H1 (cell line): Measurements from ENCODE around the gene PIBF1. TPM values are rescaled to one million over a fixed set of nuclear protein-coding genes. Genes with fewer than 3 reads are reported as not detected.

Source experiments
- CTCF ChIA-PET: fragments of 300-600 bp; sonication (Branson Sonifier 250); formaldehyde crosslinking; loops from one replicate; lab custom pipeline; 2021; ENCODE audit not compliant: partially characterized antibody; lab: Charles Lee
- POLR2A ChIA-PET: fragments of 300-600 bp; sonication (Branson Sonifier 250); formaldehyde crosslinking; loops from one replicate; lab custom pipeline; 2021; ENCODE audit warnings: inconsistent platforms; ENCODE audit not compliant: partially characterized antibody; lab: Charles Lee
- DNase-seq, 2 experiments: peaks; one replicate each; pipeline versions ENCODE4 v3.0.0 to v3.0.0-alpha.2; 2010 to 2022; ENCODE audit warnings: low spot score in 2 of 2, low read depth in 1 of 2, mixed read lengths in 1 of 2
- FAIRE-seq: peaks from 2 replicates; lab custom pipeline; 2011; peaks lifted over from hg19 to GRCh38; lab: Jason Lieb, UNC
- H2AFZ ChIP-seq: 2 replicates; pipeline ENCODE4 v1.8.1; 2012; ENCODE audit warnings: low read length, inconsistent platforms
- H2AK5ac ChIP-seq: 2 replicates; pipeline ENCODE4 v1.6.1; 2013; ENCODE audit warnings: low read depth, low read length
- H2BK120ac ChIP-seq: replicated peaks from 2 replicates; pipeline ENCODE3; 2013; ENCODE audit warnings: low read depth, low read length, inconsistent platforms
- H2BK12ac ChIP-seq: 2 replicates; pipeline ENCODE4 v1.6.1; 2013; ENCODE audit warnings: low read depth, low read length
- H2BK15ac ChIP-seq: 2 replicates; pipeline ENCODE4 v1.6.1; 2013; ENCODE audit warnings: low read length
- H2BK20ac ChIP-seq: 2 replicates; pipeline ENCODE4 v1.6.1; 2013; ENCODE audit warnings: low read length
- H2BK5ac ChIP-seq: 2 replicates; pipeline ENCODE4 v1.6.1; 2013; ENCODE audit warnings: low read depth, low read length
- H3K14ac ChIP-seq: 2 replicates; pipeline ENCODE4 v1.6.1; 2013; ENCODE audit warnings: inconsistent platforms; ENCODE audit not compliant: insufficient read length
- H3K18ac ChIP-seq: 2 replicates; pipeline ENCODE4 v1.6.1; 2013; ENCODE audit warnings: low read length; ENCODE audit errors: extremely low read depth
- H3K23ac ChIP-seq: 2 replicates; pipeline ENCODE4 v1.6.1; 2013; ENCODE audit warnings: inconsistent platforms; ENCODE audit not compliant: insufficient read length
- H3K23me2 ChIP-seq: 2 replicates; pipeline ENCODE4 v1.6.1; 2013; ENCODE audit warnings: low read depth, low read length
- H3K27ac ChIP-seq: 2 replicates; pipeline ENCODE4 v1.6.1; 2011; ENCODE audit warnings: low read depth, low read length, inconsistent platforms
- H3K27me3 ChIP-seq, 4 experiments: replicated peaks in 1 of 4; 1 replicate in 1 of 4; 2 replicates in 3 of 4; pipeline versions ENCODE4 v1.6.1 to v1.8.1; 2011 to 2013; ENCODE audit warnings: low read length in 3 of 4, mild to moderate bottlenecking in 3 of 4, inconsistent platforms in 2 of 4, mixed read lengths in 2 of 4, moderate library complexity in 1 of 4; ENCODE audit not compliant: control insufficient read depth in 3 of 4, insufficient read depth in 3 of 4; ENCODE audit errors: extremely low read depth in 1 of 4
- H3K36me3 ChIP-seq, 4 experiments: 2 replicates each; pipeline versions ENCODE4 v1.6.1 to v1.8.1; 2011 to 2013; ENCODE audit warnings: mild to moderate bottlenecking in 4 of 4, low read length in 3 of 4, moderate library complexity in 2 of 4, control low read depth in 1 of 4, inconsistent platforms in 1 of 4; ENCODE audit not compliant: insufficient read depth in 4 of 4, control insufficient read depth in 2 of 4
- H3K4ac ChIP-seq: replicated peaks from 2 replicates; pipeline ENCODE3; 2013; ENCODE audit warnings: low read length, low read depth, mixed read lengths, inconsistent platforms; ENCODE audit not compliant: insufficient read length
- H3K4me1 ChIP-seq, 4 experiments: replicated peaks in 1 of 4; 1 replicate in 1 of 4; 2 replicates in 3 of 4; pipeline versions ENCODE4 v1.6.1 to v1.8.1; 2011 to 2013; ENCODE audit warnings: low read length in 3 of 4, inconsistent platforms in 2 of 4, mixed read lengths in 1 of 4; ENCODE audit not compliant: insufficient read depth in 4 of 4, control insufficient read depth in 3 of 4
- H3K4me2 ChIP-seq, 2 experiments: 2 replicates each; pipeline versions ENCODE4 v1.6.1 to v1.8.1; 2011 to 2013; ENCODE audit warnings: low read depth in 2 of 2, low read length in 2 of 2, control low read depth in 1 of 2, inconsistent platforms in 1 of 2, mild to moderate bottlenecking in 1 of 2; ENCODE audit not compliant: insufficient read depth in 1 of 2
- H3K4me3 ChIP-seq, 4 experiments: fragments of 200-600, 300-600 bp in 1 of 4; sonication (generic), shearing (Covaris generic), sonication (Bioruptor Twin) in 1 of 4; 2 replicates each; pipeline versions ENCODE4 v1.5.1 to v1.8.1; 2011 to 2016; ENCODE audit warnings: low read length in 4 of 4, low read depth in 3 of 4, control low read depth in 2 of 4, inconsistent platforms in 2 of 4, mild to moderate bottlenecking in 2 of 4, mixed read lengths in 1 of 4, moderate library complexity in 1 of 4; ENCODE audit not compliant: insufficient read depth in 2 of 4; ENCODE audit errors: extremely low read depth in 1 of 4
- H3K56ac ChIP-seq: replicated peaks from 2 replicates; pipeline ENCODE3; 2013; ENCODE audit warnings: low read depth, mild to moderate bottlenecking, mixed read lengths, low read length, inconsistent platforms; ENCODE audit not compliant: insufficient read length
- H3K79me1 ChIP-seq: 2 replicates; pipeline ENCODE4 v1.6.1; 2013; ENCODE audit warnings: low read depth, low read length, control low read depth
- H3K79me2 ChIP-seq, 2 experiments: 2 replicates each; pipeline versions ENCODE4 v1.6.1 to v1.8.1; 2012 to 2013; ENCODE audit warnings: low read length in 2 of 2, mild to moderate bottlenecking in 2 of 2, inconsistent platforms in 1 of 2; ENCODE audit not compliant: insufficient read depth in 2 of 2, control insufficient read depth in 1 of 2
- H3K9ac ChIP-seq, 4 experiments: replicated peaks in 1 of 4; 1 replicate in 1 of 4; 2 replicates in 3 of 4; pipeline versions ENCODE4 v1.6.1 to v1.8.1; 2011 to 2013; ENCODE audit warnings: low read depth in 3 of 4, low read length in 3 of 4, control low read depth in 2 of 4, mild to moderate bottlenecking in 2 of 4, moderate library complexity in 2 of 4, inconsistent platforms in 1 of 4; ENCODE audit errors: extremely low read depth in 1 of 4
- H3K9me3 ChIP-seq, 2 experiments: 2 replicates each; pipeline versions ENCODE4 v1.6.1 to v1.8.1; 2012 to 2013; ENCODE audit warnings: mild to moderate bottlenecking in 2 of 2, moderate library complexity in 2 of 2, control low read depth in 1 of 2, inconsistent platforms in 1 of 2, low read depth in 1 of 2, low read length in 1 of 2, mixed read lengths in 1 of 2; ENCODE audit not compliant: insufficient read depth in 2 of 2
- H4K20me1 ChIP-seq, 2 experiments: replicated peaks in 1 of 2; 2 replicates each; pipeline versions ENCODE3 to v1.8.1; 2011 to 2013; ENCODE audit warnings: inconsistent platforms in 2 of 2, low read length in 2 of 2, mild to moderate bottlenecking in 1 of 2; ENCODE audit not compliant: insufficient read depth in 2 of 2, control insufficient read depth in 1 of 2
- H4K5ac ChIP-seq: 2 replicates; pipeline ENCODE4 v1.6.1; 2013; ENCODE audit warnings: low read length, low read depth, mixed read lengths, inconsistent platforms; ENCODE audit not compliant: insufficient read length
- H4K8ac ChIP-seq: 2 replicates; pipeline ENCODE4 v1.8.0; 2013; ENCODE audit warnings: mild to moderate bottlenecking, moderate library complexity, low read length, inconsistent platforms; ENCODE audit not compliant: insufficient read depth; ENCODE audit errors: extremely low read depth
- H4K91ac ChIP-seq: replicated peaks from 2 replicates; pipeline ENCODE3; 2013; ENCODE audit warnings: low read length, mixed read lengths, inconsistent platforms; ENCODE audit not compliant: insufficient read length
- ATF3 ChIP-seq: IDR thresholded peaks from 2 replicates; pipeline ENCODE4 v1.6.1; 2011; ENCODE audit warnings: low read depth, mild to moderate bottlenecking, low read length; ENCODE audit not compliant: insufficient read depth
- BRCA1 ChIP-seq: IDR thresholded peaks from 2 replicates; pipeline ENCODE4 v1.6.1; 2012; ENCODE audit warnings: low read depth, low read length, improper control_type of control experiment
- CBX8 ChIP-seq: fragments of 300-800, 300-1000 bp; sonication (generic); IDR thresholded peaks from 2 replicates; pipeline ENCODE4 v1.7.1; 2016; ENCODE audit warnings: low read depth, low read length, borderline replicate concordance
- CREB1 ChIP-seq: IDR thresholded peaks from 2 replicates; pipeline ENCODE4 v1.6.1; 2012; ENCODE audit warnings: inconsistent platforms
- JUND ChIP-seq: IDR thresholded peaks from 2 replicates; pipeline ENCODE4 v1.6.1; 2011; ENCODE audit warnings: mild to moderate bottlenecking, improper control_type of control experiment, low read length
- KDM1A ChIP-seq: fragments of 200-600, 300-600 bp; sonication (generic); IDR thresholded peaks from 2 replicates; pipeline ENCODE4 v1.7.1; 2016; ENCODE audit warnings: mild to moderate bottlenecking, low read length, borderline replicate concordance
- NRF1 ChIP-seq: IDR thresholded peaks from 2 replicates; pipeline ENCODE4 v1.6.1; 2011; ENCODE audit warnings: mild to moderate bottlenecking, low read depth, low read length, improper control_type of control experiment
- SAP30 ChIP-seq: fragments of 300-600 bp; sonication (generic); IDR thresholded peaks from 2 replicates; pipeline ENCODE4 v1.7.1; 2012; ENCODE audit warnings: low read length, moderate library complexity, mild to moderate bottlenecking, inconsistent platforms; ENCODE audit not compliant: insufficient read depth, insufficient replicate concordance
- SUZ12 ChIP-seq: fragments of 200-600 bp; sonication (generic); IDR thresholded peaks from 2 replicates; pipeline ENCODE4 v1.6.1; 2012; ENCODE audit warnings: mild to moderate bottlenecking, inconsistent platforms, low read length, moderate library complexity, mixed read lengths
- WGBS, 2 experiments: shearing (Covaris generic) in 1 of 2; methylation state at CpG; one replicate each; pipeline versions ENCODE4 v1.1.6 to v1.1.7; 2013 to 2015; ENCODE audit warnings: low lambda C conversion rate in 2 of 2, mixed read lengths in 2 of 2, inconsistent platforms in 1 of 2, low coverage in 1 of 2, missing lambda C conversion rate in 1 of 2; ENCODE audit not compliant: insufficient replicate concordance in 2 of 2, insufficient coverage in 1 of 2, insufficient read length in 1 of 2; ENCODE audit errors: extremely low coverage in 1 of 2, missing lambda C conversion rate in 1 of 2; 5-methylcytosine and 5-hydroxymethylcytosine counted together
- polyA plus RNA-seq, 7 experiments: library from polyadenylated mRNA; depleted of rRNA in 3 of 7; stranded (reverse) in 5 of 7; unstranded in 2 of 7; fragments of >200 nt in 5 of 7; fragments of 200-250 nt in 2 of 7; gene quantifications; 1 replicate in 5 of 7; 2 replicates in 1 of 7; 4 replicates in 1 of 7; pipeline versions ENCODE4 v1.2.1 to v1.2.3, GENCODE V29; 2011 to 2013; ENCODE audit warnings: missing spikeins in 2 of 7, mixed read lengths in 2 of 7
- total RNA-seq: library from RNA; stranded (reverse); fragmentation: NEBNext Ultra II Directional; extraction: Animal tissue kit (Norgen Biotek cat#: 25700); gene quantifications from 2 replicates; pipeline ENCODE4 v1.2.1, GENCODE V29; 2021

Gene PIBF1
- total and polyA plus RNA-seq, 2 of the 8 experiments (the other 6 are each of a cell fraction or from before 2014, with no cell fraction given): 1.1 to 13.2 TPM

GRCh38 chr13:72884101-72884500, 102.2 kb downstream of the PIBF1 start:
- DNase-seq: no peak
- Histone ChIP-seq H2BK15ac (no peak overlapping the region), H3K9me3 (no peaks in the 10 kb centered on the region), H3K23me2 (no peaks in the 10 kb centered on the region), H2BK12ac (no peak overlapping the region), H4K5ac (no peak overlapping the region), H4K91ac (no peak overlapping the region), H3K14ac (no peak overlapping the region), H3K23ac (no peak overlapping the region), H2AFZ (no peak overlapping the region), H4K20me1 (no peaks in the 10 kb centered on the region), H3K27me3 (no peaks in the 10 kb centered on the region), H3K56ac (no peak overlapping the region), H3K79me2 (no peaks in the 10 kb centered on the region), H2BK20ac (no peak overlapping the region), H3K4me2 (no peak overlapping the region), H3K4me1 (no peaks in the 10 kb centered on the region), H3K36me3 (no peaks in the 10 kb centered on the region), H3K4me3 (no peak overlapping the region), H2AK5ac (no peak overlapping the region), H3K4ac (no peak overlapping the region), H4K8ac (no peak overlapping the region), H3K9ac (no peak overlapping the region), H2BK120ac (no peak overlapping the region)
- POLR2A ChIA-PET: no interaction called here
- WGBS, 2 experiments: 93% methylated on average over 2 of the region's 2 CpGs; no CpG with 5 or more reads in 1 of the 2 experiments
- no peak for TF ChIP-seq BRCA1
- no peak for TF ChIP-seq ATF3
- no peak for TF ChIP-seq SUZ12
- no peak for TF ChIP-seq CREB1
- no peak for TF ChIP-seq NRF1
- TF ChIP-seq KDM1A: no peak
- no peak for TF ChIP-seq JUND
- TF ChIP-seq CBX8: no peak
- no peak for TF ChIP-seq SAP30
- TF ChIP-seq, all 59 proteins: peak for 0
- Histone ChIP-seq H3K79me1 (no peaks in the 10 kb centered on the region), H2BK5ac (no peak overlapping the region), H3K27ac (no peak overlapping the region), H3K18ac (no peak overlapping the region)
- FAIRE-seq: no peak
- CTCF ChIA-PET: no interaction called here
